ENCODE measurements around the gene SIK3. TPM values are rescaled to one million over a fixed set of nuclear protein-coding genes. Genes with fewer than 3 reads are reported as not detected.

Gene SIK3
- total RNA-seq, 1 donor from 2014 or later = 32.9 TPM

- DNase-seq = peak; percentile 50
- Histone ChIP-seq H3K27me3 (ENCODE audit: low read depth) (no peaks in the 10 kb centered on the region), H3K36me3 (peaks cover 54% of the 10 kb centered on the region), H3K4me1 (peaks cover under 1% of the 10 kb centered on the region), H3K4me3 (no peak overlapping the region), H3K27ac (no peak overlapping the region), H3K9me3 (no peaks in the 10 kb centered on the region)
- intact Hi-C loops (cut with DNase I) = no loop called here
- TF ChIP-seq CTCF (IDR thresholded peaks at IDR 0.05) = peak; percentile 42
- peak; percentile 42 to 69 for ATAC-seq
Observed at GRCh38 chr11:116895048-116895757, 203.0 kb downstream of the SIK3 start.

DNA sequence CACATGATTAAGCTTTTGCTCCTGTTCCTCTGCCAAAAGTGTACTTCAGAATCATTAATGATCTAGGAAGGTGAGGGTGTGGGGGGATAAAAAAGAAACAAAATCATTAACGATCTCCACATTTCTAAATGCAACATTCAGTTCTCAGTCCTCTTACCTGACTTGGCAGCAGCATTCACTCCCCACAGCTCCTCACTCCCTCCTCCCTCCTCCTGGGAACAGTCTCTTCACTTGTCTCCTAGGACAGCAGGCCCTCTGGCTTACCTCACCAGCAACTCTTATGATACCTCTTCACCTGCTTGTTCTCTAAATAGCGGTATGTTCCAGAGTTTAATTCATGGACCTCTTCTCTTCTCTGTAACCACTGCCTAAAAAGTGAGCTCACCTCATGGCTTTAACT is 204.3 kb downstream of the SIK3 start:
- Histone ChIP-seq H3K27me3 (ENCODE audit: low read depth) (no peaks in the 10 kb centered on the region), H3K36me3 (peaks cover 49% of the 10 kb centered on the region), H3K4me1 (peaks cover 4% of the 10 kb centered on the region), H3K27ac (no peak overlapping the region), H3K9me3 (no peaks in the 10 kb centered on the region), H3K4me3 (no peak overlapping the region)
- ATAC-seq = no peak
- DNase-seq = no peak
- intact Hi-C loops (cut with DNase I) = no loop called here
- TF ChIP-seq CTCF (IDR thresholded peaks at IDR 0.05) = no peak

DNA sequence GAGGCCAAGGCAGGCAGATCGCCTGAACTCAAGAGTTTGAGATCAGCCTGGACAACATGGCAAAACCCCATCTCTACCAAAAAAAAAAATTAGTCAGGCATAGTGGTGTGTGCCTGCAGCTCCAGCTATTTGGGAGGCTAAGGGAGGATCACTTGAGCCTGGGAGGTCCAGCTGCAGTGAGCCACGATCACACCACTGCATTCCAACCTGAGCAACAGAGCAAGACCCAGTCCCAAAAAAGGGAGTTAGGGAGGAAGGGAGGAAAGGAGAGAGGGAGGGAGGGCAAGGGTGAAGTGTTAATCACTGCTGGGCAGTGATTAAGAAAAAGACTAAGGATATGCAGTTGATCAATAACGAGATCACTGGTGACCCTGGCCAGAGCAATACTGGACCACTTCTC is 204.8 kb downstream of the SIK3 start:
- Histone ChIP-seq H3K27ac (no peak overlapping the region), H3K4me3 (no peak overlapping the region), H3K27me3 (ENCODE audit: low read depth) (no peaks in the 10 kb centered on the region), H3K36me3 (peaks cover 49% of the 10 kb centered on the region), H3K9me3 (no peaks in the 10 kb centered on the region), H3K4me1 (peaks cover 4% of the 10 kb centered on the region)
- TF ChIP-seq CTCF (IDR thresholded peaks at IDR 0.05) = no peak
- intact Hi-C loops (cut with DNase I) = no loop called here
- ATAC-seq (no peak), DNase-seq (no peak)

DNA sequence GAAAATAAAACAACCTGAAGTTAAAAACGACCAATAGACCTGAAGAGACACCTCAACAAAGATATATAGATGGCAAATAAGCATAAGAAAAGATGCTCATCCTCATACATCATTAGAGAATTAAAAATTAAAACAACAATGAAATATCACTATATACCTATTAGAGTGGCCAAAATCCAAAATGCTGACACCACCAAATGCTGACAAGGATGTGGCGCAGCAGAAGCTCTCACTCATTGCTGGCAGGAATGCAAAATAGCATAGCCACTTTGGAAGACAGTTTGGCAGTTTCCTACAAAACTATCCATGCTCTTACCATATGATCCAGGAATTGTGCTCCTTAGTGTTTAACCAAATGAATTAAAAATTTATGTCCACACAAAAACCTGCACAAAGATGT is 205.9 kb downstream of the SIK3 start:
- DNase-seq (no peak), ATAC-seq (no peak)
- H3K27me3 ChIP-seq (ENCODE audit: low read depth) = no peaks in the 10 kb centered on the region
- intact Hi-C loops (cut with DNase I) = no loop called here
- H3K4me1 ChIP-seq = peaks cover 11% of the 10 kb centered on the region
- TF ChIP-seq CTCF (IDR thresholded peaks at IDR 0.05) = no peak
- no peak overlapping the region for H3K4me3 ChIP-seq
- H3K36me3 ChIP-seq = peaks cover 49% of the 10 kb centered on the region
- no peaks in the 10 kb centered on the region for H3K9me3 ChIP-seq
- H3K27ac ChIP-seq = no peak overlapping the region

DNA sequence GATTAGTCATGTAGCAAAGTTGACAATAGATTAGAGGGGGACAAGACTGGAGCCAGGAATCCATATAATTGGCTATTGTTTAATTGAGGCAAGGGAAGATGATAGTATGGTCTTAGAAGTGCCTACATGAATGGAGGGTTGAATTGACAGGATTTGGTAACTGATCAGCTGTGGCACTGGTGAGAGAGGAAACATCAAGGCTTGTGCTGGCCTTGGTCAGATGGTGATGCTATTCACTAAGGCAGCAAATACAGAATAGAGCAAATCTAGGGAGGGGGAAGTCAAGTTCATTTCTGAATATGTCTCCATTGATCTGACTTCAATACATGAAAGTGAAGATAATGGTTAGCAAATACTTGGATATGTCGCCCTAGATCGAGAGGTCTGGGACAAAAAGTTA is 206.5 kb downstream of the SIK3 start:
- Histone ChIP-seq H3K27me3 (ENCODE audit: low read depth) (no peaks in the 10 kb centered on the region), H3K4me3 (no peak overlapping the region), H3K9me3 (no peaks in the 10 kb centered on the region), H3K4me1 (peaks cover 11% of the 10 kb centered on the region), H3K27ac (no peak overlapping the region), H3K36me3 (peaks cover 46% of the 10 kb centered on the region)
- ATAC-seq = no peak
- no peak for DNase-seq
- TF ChIP-seq CTCF (IDR thresholded peaks at IDR 0.05) = no peak
- intact Hi-C loops (cut with DNase I) = no loop called here

All from lower lobe of right lung (tissue), 2 donors.